Mesenchymal stem cell (in vitro differentiated cells and primary cell): ENCODE measurements around the gene USP25.

Source experiments
- DNase-seq: peaks from one replicate; pipeline ENCODE4 v3.0.0-alpha.2; 2013
- H2AFZ ChIP-seq: one replicate; pipeline ENCODE4 v1.6.1; 2013; ENCODE audit warnings: low read depth, mild to moderate bottlenecking, control low read depth, inconsistent platforms, low read length, moderate library complexity
- H2AK5ac ChIP-seq: 2 replicates; pipeline ENCODE4 v1.6.1; 2013; ENCODE audit warnings: low read length, moderate library complexity, mild to moderate bottlenecking, inconsistent platforms; ENCODE audit not compliant: severe bottlenecking
- H2BK120ac ChIP-seq: one replicate; pipeline ENCODE4 v1.6.1; 2013; ENCODE audit warnings: low read depth, mild to moderate bottlenecking, inconsistent platforms, low read length, moderate library complexity
- H2BK12ac ChIP-seq, 2 experiments: one replicate each; pipeline ENCODE4 v1.6.1; 2013; ENCODE audit warnings: inconsistent platforms in 2 of 2, low read length in 2 of 2, mild to moderate bottlenecking in 2 of 2, moderate library complexity in 2 of 2, control low read depth in 1 of 2
- H2BK15ac ChIP-seq: one replicate; pipeline ENCODE4 v1.6.1; 2013; ENCODE audit warnings: mild to moderate bottlenecking, low read depth, inconsistent platforms; ENCODE audit not compliant: poor library complexity, severe bottlenecking
- H2BK5ac ChIP-seq: 2 replicates; pipeline ENCODE4 v1.6.1; 2013; ENCODE audit warnings: low read depth, mild to moderate bottlenecking, low read length, control low read depth, inconsistent platforms; ENCODE audit not compliant: poor library complexity, severe bottlenecking
- H3K14ac ChIP-seq, 2 experiments: one replicate each; pipeline ENCODE4 v1.6.1; 2013; ENCODE audit warnings: inconsistent platforms in 2 of 2, low read length in 2 of 2, control low read depth in 1 of 2, mild to moderate bottlenecking in 1 of 2, moderate library complexity in 1 of 2
- H3K18ac ChIP-seq, 2 experiments: one replicate each; pipeline ENCODE4 v1.6.1; 2013; ENCODE audit warnings: inconsistent platforms in 2 of 2, low read length in 2 of 2, control low read depth in 1 of 2, low read depth in 1 of 2, mild to moderate bottlenecking in 1 of 2
- H3K23ac ChIP-seq, 2 experiments: one replicate each; pipeline ENCODE4 v1.6.1; 2013; ENCODE audit warnings: inconsistent platforms in 2 of 2, low read length in 2 of 2, mild to moderate bottlenecking in 2 of 2, moderate library complexity in 2 of 2, control low read depth in 1 of 2
- H3K27ac ChIP-seq: 2 replicates; pipeline ENCODE4 v1.5.1; 2013; ENCODE audit warnings: mild to moderate bottlenecking, moderate library complexity, low read length, control low read depth, inconsistent platforms; ENCODE audit not compliant: poor library complexity, severe bottlenecking
- H3K27me3 ChIP-seq, 2 experiments: 2 replicates each; pipeline versions ENCODE4 v1.6.1 to v1.7.0; 2013; ENCODE audit warnings: low read length in 2 of 2, mild to moderate bottlenecking in 2 of 2, moderate library complexity in 2 of 2, control low read depth in 1 of 2, inconsistent platforms in 1 of 2; ENCODE audit not compliant: control insufficient read depth in 1 of 2, insufficient read depth in 1 of 2
- H3K36me3 ChIP-seq, 2 experiments: 2 replicates each; pipeline versions ENCODE4 v1.6.1 to v1.7.0; 2013; ENCODE audit warnings: low read length in 2 of 2, control low read depth in 1 of 2, inconsistent platforms in 1 of 2, low read depth in 1 of 2, mild to moderate bottlenecking in 1 of 2; ENCODE audit not compliant: insufficient read depth in 2 of 2, control insufficient read depth in 1 of 2
- H3K4ac ChIP-seq, 2 experiments: one replicate each; pipeline ENCODE4 v1.6.1; 2013; ENCODE audit warnings: inconsistent platforms in 2 of 2, low read length in 2 of 2, mild to moderate bottlenecking in 2 of 2, moderate library complexity in 2 of 2, control low read depth in 1 of 2, low read depth in 1 of 2
- H3K4me1 ChIP-seq: 2 replicates; pipeline ENCODE4 v1.6.1; 2013; ENCODE audit warnings: low read depth, low read length, control low read depth; ENCODE audit not compliant: control insufficient read depth, insufficient read depth
- H3K4me2 ChIP-seq: 2 replicates; pipeline ENCODE4 v1.6.1; 2013; ENCODE audit warnings: low read length, mild to moderate bottlenecking, inconsistent platforms; ENCODE audit not compliant: poor library complexity, severe bottlenecking
- H3K4me3 ChIP-seq, 2 experiments: 2 replicates each; pipeline versions ENCODE4 v1.5.1 to v1.7.0; 2013; ENCODE audit warnings: low read length in 2 of 2, mild to moderate bottlenecking in 2 of 2, control low read depth in 1 of 2, low read depth in 1 of 2; ENCODE audit not compliant: insufficient read depth in 1 of 2
- H3K79me1 ChIP-seq: replicated peaks from 2 replicates; pipeline ENCODE4 v1.6.1; 2013; ENCODE audit warnings: mild to moderate bottlenecking, control low read depth, low read length, inconsistent platforms; ENCODE audit not compliant: poor library complexity, severe bottlenecking
- H3K9ac ChIP-seq: 2 replicates; pipeline ENCODE4 v1.7.0; 2013; ENCODE audit warnings: mild to moderate bottlenecking, low read length, moderate library complexity
- H3K9me3 ChIP-seq: 2 replicates; pipeline ENCODE4 v1.7.0; 2013; ENCODE audit warnings: mild to moderate bottlenecking, low read length; ENCODE audit not compliant: control insufficient read depth
- H4K8ac ChIP-seq: one replicate; pipeline ENCODE4 v1.6.1; 2013; ENCODE audit warnings: inconsistent platforms, mild to moderate bottlenecking, low read length, moderate library complexity
- H4K91ac ChIP-seq: one replicate; pipeline ENCODE4 v1.6.1; 2013; ENCODE audit warnings: mild to moderate bottlenecking, low read length, inconsistent platforms
- WGBS: methylation state at CpG from one replicate; pipeline ENCODE4 v1.1.7; 2013; ENCODE audit warnings: mixed read lengths; 5-methylcytosine and 5-hydroxymethylcytosine counted together

USP25 gene

GRCh38 chr21:15860541-15860940 lies 130.8 kb downstream of the USP25 start:
- H2AFZ ChIP-seq: no peak overlapping the region
- no peak for DNase-seq
- H3K9ac ChIP-seq: no peak overlapping the region
- H3K79me1 ChIP-seq: peaks cover 6% of the 10 kb centered on the region
- no peak overlapping the region for H3K4me3 ChIP-seq
- peaks cover 0 to 25% of the 10 kb centered on the region in 2 experiments for H3K36me3 ChIP-seq
- H3K9me3 ChIP-seq: no peaks in the 10 kb centered on the region
- no peak overlapping the region for H3K14ac ChIP-seq
- H3K27me3 ChIP-seq: no peaks in the 10 kb centered on the region
- no peak overlapping the region for H3K4me2 ChIP-seq
- H3K4ac ChIP-seq: no peak overlapping the region
- H2BK120ac ChIP-seq: no peak overlapping the region
- no peaks in the 10 kb centered on the region for H3K4me1 ChIP-seq
- no peak overlapping the region for H4K91ac ChIP-seq
- no peak overlapping the region for H4K8ac ChIP-seq
- no peak overlapping the region for H2BK5ac ChIP-seq
- no peak overlapping the region for H2BK12ac ChIP-seq
- H2AK5ac ChIP-seq: no peak overlapping the region
- H3K23ac ChIP-seq: no peak overlapping the region
- H3K18ac ChIP-seq: no peak overlapping the region
- no peak overlapping the region for H2BK15ac ChIP-seq
- H3K27ac ChIP-seq: no peak overlapping the region

- Histone ChIP-seq H4K8ac (no peak overlapping the region), H3K4me1 (no peaks in the 10 kb centered on the region), H3K4me2 (no peak overlapping the region), H2AK5ac (no peak overlapping the region), H3K4ac (no peak overlapping the region), H3K27ac (no peak overlapping the region), H3K14ac (no peak overlapping the region), H3K23ac (no peak overlapping the region), H3K4me3 (no peak overlapping the region), H4K91ac (no peak overlapping the region), H2BK12ac (no peak overlapping the region), H2AFZ (no peak overlapping the region), H3K9me3 (no peaks in the 10 kb centered on the region), H3K18ac (no peak overlapping the region), H3K36me3 (peaks cover 9 to 77% of the 10 kb centered on the region in 2 experiments), H2BK120ac (no peak overlapping the region), H3K9ac (no peak overlapping the region), H2BK15ac (no peak overlapping the region), H2BK5ac (no peak overlapping the region), H3K79me1 (peaks cover 4% of the 10 kb centered on the region), H3K27me3 (no peaks in the 10 kb centered on the region)
- 100% methylated on average over 3 of the region's 4 CpGs for WGBS
- DNase-seq: no peak
Observed at GRCh38 chr21:15868940-15869339, 139.2 kb downstream of the USP25 start.

- Histone ChIP-seq H2AFZ (no peak overlapping the region), H2BK12ac (no peak overlapping the region), H3K4me2 (no peak overlapping the region), H2BK120ac (no peak overlapping the region), H4K8ac (no peak overlapping the region), H2BK5ac (no peak overlapping the region), H4K91ac (no peak overlapping the region), H2BK15ac (no peak overlapping the region), H3K27ac (no peak overlapping the region), H3K4ac (no peak overlapping the region), H3K79me1 (peaks cover 3% of the 10 kb centered on the region), H3K36me3 (peaks cover 13 to 77% of the 10 kb centered on the region in 2 experiments), H2AK5ac (no peak overlapping the region), H3K9me3 (no peaks in the 10 kb centered on the region), H3K9ac (no peak overlapping the region), H3K18ac (no peak overlapping the region), H3K14ac (no peak overlapping the region), H3K23ac (no peak overlapping the region), H3K4me3 (no peak overlapping the region), H3K4me1 (no peaks in the 10 kb centered on the region), H3K27me3 (no peaks in the 10 kb centered on the region)
- no peak for DNase-seq
- 100% methylated on average over 4 of the region's 4 CpGs for WGBS
Observed at GRCh38 chr21:15870819-15871218, 141.0 kb downstream of the USP25 start.

- Histone ChIP-seq H3K18ac (no peak overlapping the region), H3K27me3 (no peaks in the 10 kb centered on the region), H2BK120ac (no peak overlapping the region), H4K91ac (no peak overlapping the region), H3K4ac (no peak overlapping the region), H2BK12ac (no peak overlapping the region), H3K36me3 (peaks cover 13 to 78% of the 10 kb centered on the region in 2 experiments), H3K23ac (no peak overlapping the region), H4K8ac (no peak overlapping the region), H3K4me1 (no peaks in the 10 kb centered on the region), H3K9me3 (no peaks in the 10 kb centered on the region), H2BK15ac (no peak overlapping the region), H3K14ac (no peak overlapping the region), H2BK5ac (no peak overlapping the region), H3K4me2 (no peak overlapping the region), H3K27ac (no peak overlapping the region), H2AFZ (no peak overlapping the region), H3K9ac (no peak overlapping the region), H3K4me3 (no peak overlapping the region), H2AK5ac (no peak overlapping the region), H3K79me1 (peaks cover 3% of the 10 kb centered on the region)
- no peak for DNase-seq
- 100% methylated on average over 2 of the region's 4 CpGs for WGBS
Observed at GRCh38 chr21:15872236-15872635, 142.5 kb downstream of the USP25 start.
